Mucosa of gallbladder (tissue), 1 donor: Measurements from ENCODE around the gene PSMD6. TPM values are rescaled to one million over a fixed set of nuclear protein-coding genes. Genes with fewer than 3 reads are reported as not detected.
A peak's percentile ranks its signal among the peaks of the same experiment; 100 is the strongest.

ENCODE experiments used
- DNase-seq: peaks from one replicate; pipeline ENCODE4 v3.0.0-alpha.2; 2020; ENCODE audit warnings: low spot score
- total RNA-seq: library from RNA; stranded (reverse); gene quantifications from one replicate; pipeline ENCODE4 v1.2.1, GENCODE V29; 2021
- donor health status: DM: no; HTN: no; CAD: no.

Gene PSMD6
- total RNA-seq, 1 donor from 2014 or later: 53.5 TPM

DNA sequence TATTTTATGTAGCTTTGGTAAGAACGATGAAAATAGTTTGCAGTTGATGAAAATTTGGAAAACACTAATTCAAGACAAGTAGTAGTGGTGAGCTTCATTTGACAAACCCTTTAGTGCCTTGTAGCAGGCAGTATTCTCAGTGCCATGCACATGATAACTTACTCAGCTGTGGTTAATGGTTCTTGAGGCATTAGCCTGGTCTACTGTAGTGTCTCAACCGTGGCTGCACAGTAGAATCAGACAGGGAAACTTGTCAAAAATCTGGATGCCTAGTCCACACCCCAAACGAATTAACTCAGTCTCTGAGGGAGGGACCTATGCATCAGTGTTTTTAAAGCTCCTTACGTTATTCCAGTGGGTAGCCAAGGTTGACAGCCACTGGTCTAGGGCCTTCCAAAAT is 45.4 kb downstream of the PSMD6 start:
- DNase-seq: no peak

DNA sequence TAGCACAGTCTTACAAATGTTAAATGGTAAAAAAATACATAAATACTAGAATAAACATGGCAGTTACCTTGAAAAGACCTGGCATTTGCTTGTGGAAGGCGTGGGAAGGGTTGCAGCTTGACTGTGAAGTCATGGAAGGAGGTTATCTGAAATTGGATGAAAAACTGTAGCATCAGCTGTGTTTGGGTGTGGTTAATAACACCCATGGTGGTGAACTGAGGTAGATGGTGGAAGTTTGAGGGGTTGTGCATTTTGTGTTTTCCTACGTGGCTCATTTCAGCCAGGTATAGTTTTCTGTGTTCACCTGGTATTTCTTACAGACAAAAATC is 46.5 kb downstream of the PSMD6 start:
- DNase-seq: no peak

DNA sequence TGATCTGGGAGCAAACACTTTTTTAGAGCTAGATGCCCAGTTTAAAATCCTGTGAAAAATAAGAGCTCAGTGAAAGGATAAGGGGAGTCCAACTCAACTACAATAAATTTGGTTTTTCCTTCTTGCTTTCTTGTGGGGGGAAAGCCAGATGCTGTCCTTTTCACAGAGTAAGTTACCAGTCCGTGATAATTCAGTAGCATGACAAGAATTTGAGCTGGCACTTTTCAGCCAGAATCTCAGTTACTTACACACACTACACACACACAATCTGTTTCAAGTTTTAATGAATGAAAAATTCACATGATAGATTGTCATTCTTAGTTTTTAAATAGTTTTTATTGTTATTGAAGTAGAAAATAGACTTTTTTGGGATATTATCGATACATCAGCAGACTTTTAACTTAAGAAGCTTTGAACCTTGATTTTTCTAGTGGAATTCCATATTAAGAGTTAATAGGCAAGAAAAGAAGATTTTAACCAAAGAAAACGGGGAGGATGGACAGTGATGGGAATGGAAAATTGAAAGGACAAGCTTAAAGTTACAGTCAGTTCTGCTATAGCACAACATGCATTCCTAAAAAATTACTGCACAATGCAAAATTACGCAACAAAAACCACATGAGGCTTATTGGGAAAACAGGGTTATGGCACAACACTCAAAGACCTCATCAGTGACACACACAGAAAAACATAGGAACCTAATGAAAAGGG is 47.0 kb downstream of the PSMD6 start:
- DNase-seq: no peak

DNA sequence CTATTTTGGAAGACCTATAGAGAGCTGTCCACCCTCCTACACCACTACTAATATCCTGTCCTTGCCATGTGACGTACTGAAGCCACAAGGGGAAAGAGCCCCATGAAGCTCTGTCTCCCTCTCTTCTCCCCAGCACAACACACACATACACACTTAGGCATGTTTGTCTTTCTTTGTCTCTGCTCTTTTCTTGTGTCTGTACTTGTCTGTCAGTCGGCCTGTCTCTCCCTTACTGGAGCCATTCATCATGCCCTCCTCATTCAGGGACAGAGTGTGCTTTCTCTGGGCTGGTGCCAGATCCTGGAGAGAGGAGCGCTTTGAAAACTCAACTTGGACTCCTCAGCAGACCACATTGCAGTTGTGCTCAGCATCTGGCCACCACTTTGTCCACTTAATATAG is 47.6 kb downstream of the PSMD6 start:
- no peak for DNase-seq

DNA sequence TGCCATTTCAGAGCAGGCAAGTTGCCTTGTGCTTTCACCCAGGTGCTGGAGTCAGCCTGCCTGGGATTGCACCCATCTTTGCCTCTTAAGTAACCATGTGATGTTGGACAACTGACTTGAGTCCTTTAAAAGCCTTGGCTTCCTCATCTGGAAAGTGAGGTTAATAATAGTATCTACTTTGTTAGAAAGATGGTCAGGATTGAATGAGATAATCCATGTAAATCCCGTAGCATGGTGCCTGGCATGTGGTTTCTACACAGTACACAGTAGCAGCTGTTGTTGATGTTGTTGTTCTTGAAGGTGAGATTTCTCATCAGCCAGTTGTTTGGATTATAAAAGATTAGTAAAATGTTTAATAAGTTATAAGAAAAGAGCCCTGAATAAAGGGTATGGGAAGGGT is 48.8 kb downstream of the PSMD6 start:
- DNase-seq: no peak

DNA sequence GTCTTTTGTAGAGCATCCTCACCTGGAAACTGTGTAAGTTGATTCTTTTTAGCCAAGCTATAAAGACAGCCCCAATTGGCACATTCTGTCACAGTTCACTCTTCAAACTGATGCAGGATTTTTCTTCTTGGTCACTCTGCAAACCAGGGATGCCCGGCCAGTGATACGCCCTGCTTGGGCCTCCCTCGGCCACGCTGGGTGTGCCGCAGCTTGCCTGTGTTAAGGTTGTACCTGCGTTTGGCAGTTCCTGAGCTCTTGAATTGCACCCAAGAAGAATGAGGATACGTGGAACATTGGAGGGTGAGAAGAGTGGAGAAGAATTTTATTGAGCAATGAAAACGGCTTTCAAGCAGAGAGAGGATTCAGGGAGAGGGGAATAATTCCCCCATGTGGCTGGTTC is 49.9 kb downstream of the PSMD6 start:
- no peak for DNase-seq

DNA sequence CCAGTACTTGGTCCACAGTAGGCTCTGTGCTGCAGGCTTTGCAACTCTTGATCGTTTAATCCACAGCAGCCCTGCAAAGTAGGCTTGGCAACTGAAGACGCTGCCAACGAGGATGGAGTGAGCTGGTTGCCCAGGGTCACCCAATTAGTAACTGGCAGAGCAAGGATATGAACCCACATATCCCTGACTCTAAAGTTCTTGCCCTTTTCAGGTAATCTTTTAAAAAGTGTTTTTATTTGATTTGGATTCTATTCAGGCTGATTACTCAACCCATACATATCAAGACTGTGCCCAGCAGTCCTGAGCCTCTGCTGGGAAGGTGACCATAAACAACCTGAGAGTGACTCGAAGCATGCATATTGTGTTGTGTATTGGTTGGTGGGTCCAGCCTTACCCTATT is 50.3 kb downstream of the PSMD6 start:
- DNase-seq: no peak

DNA sequence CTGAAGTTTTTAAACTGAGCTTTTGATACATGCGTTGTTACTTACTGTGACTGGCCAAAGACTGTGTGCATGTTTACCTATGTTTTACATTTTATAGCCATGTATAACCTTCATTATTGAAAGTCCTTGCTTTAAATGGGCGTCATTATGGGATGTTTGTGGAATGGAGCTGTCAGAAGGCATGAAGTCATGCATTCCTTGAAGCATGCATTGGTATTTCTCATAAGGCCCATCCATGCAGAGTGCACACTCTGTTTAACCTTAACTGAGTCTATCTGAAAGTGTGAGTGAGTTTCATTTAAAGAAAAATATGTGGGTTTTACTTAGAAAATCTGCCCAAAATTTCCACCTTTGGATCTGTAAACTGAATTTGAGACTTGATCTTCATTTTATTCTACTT is 51.1 kb downstream of the PSMD6 start:
- DNase-seq: no peak

DNA sequence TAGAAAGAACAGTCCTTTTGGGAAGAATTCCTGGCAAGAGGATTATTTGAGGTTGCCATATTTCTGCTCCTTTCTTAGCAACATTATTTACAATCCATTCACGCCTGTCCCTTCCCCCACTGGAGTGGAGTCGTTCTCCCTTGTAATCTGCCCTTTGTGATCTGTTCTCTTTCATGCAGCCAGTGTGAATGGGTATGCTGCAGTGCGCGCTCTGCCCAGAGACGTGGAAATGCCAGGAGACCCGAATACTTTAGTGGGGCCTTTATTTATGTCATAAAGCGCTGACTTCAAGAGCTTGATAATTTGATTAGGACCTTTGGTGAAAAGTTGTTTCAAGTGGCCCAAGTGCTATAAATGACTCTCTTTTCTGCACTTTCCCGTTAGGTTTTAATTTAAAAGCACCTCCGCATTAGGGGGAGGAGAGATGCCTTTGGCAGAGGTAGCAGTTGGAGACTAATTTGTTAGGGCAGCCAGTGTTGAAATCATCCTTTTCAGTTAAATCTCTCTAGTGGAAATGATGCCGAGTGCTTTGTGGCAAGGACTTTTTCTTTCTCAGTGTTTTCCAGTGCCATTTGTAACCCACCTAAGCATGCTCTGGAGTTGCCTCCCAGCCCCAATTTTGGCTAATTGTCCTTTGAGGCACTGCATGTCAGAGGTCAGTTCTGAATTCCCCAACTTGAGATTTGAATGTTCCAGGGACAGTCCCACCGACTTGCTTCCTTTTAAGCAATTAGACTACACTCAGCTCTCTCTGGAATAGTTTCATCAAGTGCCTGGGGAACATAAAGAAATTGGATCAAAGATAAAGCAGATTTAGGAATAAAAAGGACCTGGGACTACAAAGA is 52.4 kb downstream of the PSMD6 start:
- peak; percentile 40 for DNase-seq

DNA sequence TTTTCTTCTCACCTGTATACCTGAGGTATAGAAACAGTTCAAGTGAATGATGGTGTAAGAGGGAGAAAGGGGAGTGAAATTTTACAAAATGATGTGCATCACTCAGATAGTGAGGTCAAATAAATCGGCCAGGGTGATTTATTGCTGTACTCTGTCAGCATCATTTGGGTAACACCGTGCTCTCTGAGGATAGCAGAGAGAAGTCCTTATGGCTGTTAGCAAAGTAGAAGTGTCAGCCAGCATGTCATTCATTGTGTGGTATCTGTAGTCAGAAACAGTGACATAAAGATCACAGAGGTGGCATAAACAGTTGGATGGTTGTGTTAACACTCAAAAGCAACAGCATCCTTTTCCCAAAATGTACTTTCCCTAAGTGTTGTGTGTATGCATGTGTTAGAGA is 53.4 kb downstream of the PSMD6 start:
- DNase-seq: no peak

DNA sequence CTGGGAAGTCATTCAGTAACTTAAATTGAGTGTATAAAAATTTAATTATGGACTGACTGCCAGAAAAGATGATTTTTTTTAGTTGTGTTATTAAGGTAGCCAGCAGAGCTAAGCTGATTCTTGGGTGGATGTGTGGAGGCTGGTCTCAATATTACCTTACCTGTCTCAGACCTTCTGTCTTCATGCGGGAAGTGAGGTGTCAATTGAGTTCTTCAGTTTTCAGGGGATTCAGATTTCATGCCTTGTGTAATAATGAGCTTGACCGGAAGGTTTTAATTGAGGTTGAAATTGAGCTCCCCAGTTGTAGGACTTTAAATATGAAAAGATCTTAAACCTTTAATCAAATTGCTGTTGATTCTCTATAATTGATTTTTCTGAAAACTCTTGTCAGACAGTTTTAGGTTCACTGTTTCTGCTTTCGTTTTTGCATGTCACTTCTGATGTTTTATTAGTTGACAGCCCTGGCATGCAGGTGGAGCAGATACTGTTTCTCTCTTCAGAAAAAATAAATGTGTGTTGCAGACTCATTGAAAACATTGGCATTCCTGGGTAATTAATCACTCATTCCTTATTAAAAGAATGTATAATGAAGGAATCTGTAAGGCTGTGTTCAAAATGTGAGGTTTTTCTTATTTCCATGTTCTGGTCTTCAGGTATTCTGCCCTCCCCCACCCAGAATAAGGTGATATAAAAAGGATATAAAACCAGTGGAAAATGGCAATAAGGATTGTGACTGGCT is 54.5 kb downstream of the PSMD6 start:
- no peak for DNase-seq

DNA sequence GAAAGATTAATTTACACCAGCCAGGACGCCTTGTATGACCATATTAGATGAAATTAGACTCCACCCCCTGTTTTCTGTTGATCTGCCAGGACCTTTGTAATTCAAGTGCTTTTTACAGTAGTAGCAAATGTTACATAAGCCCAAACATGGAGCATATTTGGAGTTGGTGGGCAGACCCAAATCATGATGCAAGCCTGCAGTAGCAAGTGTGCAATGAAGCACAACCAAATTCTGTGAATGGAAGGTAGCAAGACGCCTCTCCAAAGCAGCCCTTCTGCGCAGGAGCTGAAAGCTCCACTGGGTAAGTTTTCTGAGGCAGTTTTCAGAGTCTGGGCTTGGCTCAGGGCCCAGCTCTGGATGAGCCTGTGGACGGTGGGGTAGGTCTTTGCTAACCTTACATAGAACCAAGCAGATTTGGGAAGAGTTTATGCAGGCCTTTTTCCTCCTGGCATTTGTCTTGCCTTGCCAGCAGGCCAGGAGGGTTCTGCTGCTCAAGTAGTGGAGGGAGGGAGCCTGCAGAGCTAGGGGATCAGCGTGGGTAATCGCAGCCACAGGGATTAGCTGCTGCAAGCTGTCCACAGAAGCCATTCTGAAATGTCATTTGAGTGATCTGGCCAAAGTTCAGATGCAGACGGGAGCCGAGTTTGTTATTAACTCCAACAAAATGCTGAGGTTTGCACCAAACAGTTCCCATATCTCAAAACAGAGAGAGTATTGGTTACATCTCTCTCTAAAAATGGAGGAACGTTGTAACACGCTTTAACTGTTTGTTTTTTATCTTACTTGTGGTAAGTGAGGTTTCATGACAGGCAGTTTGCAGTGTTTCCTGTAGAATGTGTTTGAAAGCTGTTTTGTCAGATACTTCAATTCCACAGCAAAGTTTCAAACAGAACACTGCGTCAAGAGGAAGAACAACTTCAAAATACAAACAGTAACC is 55.4 kb downstream of the PSMD6 start:
- peak; percentile 59 for DNase-seq

DNA sequence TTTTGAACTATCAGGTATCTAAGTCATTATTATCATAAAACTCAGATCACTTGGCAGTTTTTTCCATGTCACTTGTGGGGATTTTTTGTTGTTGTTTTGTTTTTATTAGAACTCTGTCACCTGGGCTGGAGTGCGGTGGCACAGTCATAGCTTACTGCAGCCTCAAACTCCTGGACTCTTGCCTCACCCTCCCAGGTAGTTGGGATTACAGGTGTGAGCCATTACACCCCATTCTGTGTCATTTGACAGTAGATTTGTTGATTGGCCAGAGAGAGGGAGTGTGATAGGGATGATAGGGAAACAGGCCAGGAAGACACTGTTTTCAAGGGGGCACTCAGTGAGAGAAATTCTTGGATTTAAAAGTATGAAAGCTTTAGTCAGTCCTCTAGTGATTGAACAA is 56.4 kb downstream of the PSMD6 start:
- DNase-seq: no peak

DNA sequence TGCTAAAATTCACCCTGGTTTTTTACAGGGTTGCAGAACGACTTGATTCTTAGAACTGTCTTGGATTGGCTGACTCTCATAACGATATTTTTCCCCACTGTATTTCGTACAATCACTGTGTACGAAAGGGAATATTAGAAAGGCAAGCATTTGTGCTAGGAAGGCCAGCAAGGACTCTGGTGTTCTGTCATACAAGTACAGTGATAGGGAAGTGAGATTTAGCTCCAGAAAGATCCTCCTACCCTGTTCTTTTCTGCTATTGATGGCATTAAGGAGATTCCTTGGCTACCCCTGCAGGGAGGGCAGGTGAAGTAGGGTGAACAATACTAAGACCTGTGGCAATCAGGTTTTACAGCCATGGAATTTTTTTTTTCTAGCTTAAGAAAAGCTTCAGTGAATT is 57.3 kb downstream of the PSMD6 start:
- DNase-seq: no peak

DNA sequence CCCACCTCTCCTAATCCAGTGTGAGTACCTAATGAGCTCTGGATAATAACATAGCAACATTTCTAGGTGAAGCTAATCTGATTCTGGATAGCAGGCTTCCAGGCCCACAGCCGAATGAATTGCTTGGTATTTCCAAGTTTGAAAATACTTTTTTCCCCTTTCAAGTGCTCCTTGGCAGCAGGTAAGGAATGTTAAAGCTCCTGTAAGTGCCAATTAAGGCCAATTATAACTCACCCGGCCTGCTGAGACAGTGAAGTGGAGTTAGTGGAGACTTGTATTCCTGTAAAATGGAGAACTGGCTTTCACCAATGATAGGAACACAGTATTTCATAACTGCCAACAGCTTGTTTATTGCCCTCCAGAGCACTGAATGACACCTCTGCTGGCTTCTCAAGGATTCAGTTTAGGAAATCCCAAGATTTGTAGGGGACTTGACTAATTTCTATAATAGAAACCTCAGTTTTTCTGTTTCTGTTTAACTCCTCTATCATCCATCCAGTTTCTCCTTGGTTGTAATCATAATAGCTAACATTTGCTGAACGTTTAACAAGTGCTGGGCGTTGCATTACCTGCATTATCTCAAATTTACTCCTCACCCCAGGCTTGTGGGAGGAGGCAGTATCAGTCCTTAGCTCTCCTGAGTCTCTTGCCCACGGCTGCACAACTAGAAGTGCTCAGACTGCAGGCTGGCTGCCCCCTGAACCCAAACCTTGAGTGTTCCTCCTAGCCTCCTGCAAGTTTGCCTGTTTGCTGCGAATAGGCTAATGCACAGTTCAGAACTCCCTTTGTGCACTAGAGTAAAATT is 58.4 kb downstream of the PSMD6 start:
- no peak for DNase-seq

DNA sequence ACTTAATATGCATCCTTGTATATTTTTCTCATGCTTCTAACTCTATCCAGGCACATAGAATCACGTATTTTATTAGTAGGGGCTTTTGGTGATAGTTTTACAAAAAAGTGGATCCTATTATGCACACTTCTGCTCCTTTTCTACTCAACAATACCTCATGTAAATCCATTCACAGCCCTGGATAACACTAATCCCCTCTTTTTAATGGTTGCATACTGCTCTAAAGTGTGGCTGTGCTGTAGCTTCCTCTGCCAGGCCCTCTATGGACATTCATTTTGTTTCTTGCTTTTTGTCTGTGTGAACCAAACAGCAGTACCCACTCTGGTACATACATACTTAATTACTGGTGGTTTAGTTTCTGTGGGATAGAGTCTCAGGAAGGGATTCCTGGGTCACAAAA is 59.8 kb downstream of the PSMD6 start:
- no peak for DNase-seq

DNA sequence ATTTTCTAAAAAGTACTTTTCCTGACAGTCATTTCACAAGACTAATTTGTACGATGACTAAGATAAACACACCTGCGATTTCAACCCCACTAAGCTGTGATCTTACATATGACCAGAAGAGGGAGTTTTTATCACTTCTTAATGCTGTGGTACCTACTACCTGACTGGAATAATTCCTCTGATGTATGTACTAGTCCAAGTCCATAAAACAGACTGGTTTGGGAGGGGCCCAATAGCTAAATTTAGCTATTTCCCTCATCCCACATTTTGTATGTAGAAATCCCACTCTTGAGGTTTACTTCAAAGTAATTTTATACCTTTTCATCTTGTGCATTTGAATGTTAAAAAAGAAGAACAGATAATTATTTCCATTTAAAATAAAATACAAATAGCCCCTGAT is 61.4 kb downstream of the PSMD6 start:
- DNase-seq: no peak
